Measurements from ENCODE around the gene AFG1L. TPM values are rescaled to one million over a fixed set of nuclear protein-coding genes. Genes with fewer than 3 reads are reported as not detected.
"Not testable (repeated sequence)": the region's sequence is repeated elsewhere in the genome, so short reads cannot be mapped to it uniquely, and the experiment has no call there.

Gene AFG1L
- total RNA-seq, 1 donor from 2014 or later = 5.2 TPM

- intact Hi-C loops (cut with micrococcal nuclease) = no loop called here
These were observed 7.5 kb upstream of the AFG1L start for GRCh38 chr6:108287373-108287772.

- intact Hi-C loops (cut with micrococcal nuclease) = no loop called here
These were observed 6.1 kb upstream of the AFG1L start for GRCh38 chr6:108288742-108289141.

GRCh38 chr6:108291091-108291490, 3.8 kb upstream of the AFG1L start:
- intact Hi-C loops (cut with micrococcal nuclease) = loop anchor here (5.0 to 10.0 kb wide), 2 partner anchors 334 to 1766 kb away; partner anchors contain the start of gene SEC63

DNA sequence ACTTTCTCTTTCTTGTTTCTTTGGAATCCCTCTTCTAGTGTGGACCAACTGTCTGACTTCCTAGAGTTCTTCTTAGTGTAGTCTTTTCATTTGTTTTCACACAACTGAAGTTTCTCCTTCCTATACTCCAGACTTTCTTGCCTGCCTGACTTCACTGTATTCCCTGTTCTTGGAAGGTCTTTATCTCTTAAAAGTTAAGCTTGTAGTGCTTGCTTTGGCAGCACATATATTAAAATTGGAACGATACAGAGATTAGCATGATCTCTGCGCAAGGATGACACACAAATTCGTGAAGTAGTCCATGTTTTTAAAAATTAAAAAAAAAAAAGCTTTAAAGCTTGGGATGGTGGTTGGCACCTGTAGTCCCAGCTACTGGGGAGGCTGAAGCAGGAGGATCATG, 2.3 kb upstream of the AFG1L start:
- intact Hi-C loops (cut with micrococcal nuclease) = loop anchor here (5.0 to 10.0 kb wide), 2 partner anchors 335 to 1768 kb away; partner anchors contain the start of gene SEC63

GRCh38 chr6:108293527-108294296, 1.1 kb upstream of the AFG1L start:
- intact Hi-C loops (cut with micrococcal nuclease) = loop anchor here (2.0 to 10.0 kb wide), 4 partner anchors 55 to 1769 kb away; partner anchors contain the start of genes CD164 and SEC63

- intact Hi-C loops (cut with micrococcal nuclease) = loop anchor here (2.0 to 10.0 kb wide), 4 partner anchors 54 to 1770 kb away; partner anchors contain the start of genes CD164 and SEC63
These were observed 542 bp upstream of the AFG1L start for GRCh38 chr6:108294297-108294726.

GRCh38 chr6:108295676-108296075, 822 bp downstream of the AFG1L start:
- intact Hi-C loops (cut with micrococcal nuclease) = loop anchor here (1.0 to 10.0 kb wide), 5 partner anchors 34 to 1771 kb away; partner anchors contain the start of genes CD164, OSTM1 and SNX3

DNA sequence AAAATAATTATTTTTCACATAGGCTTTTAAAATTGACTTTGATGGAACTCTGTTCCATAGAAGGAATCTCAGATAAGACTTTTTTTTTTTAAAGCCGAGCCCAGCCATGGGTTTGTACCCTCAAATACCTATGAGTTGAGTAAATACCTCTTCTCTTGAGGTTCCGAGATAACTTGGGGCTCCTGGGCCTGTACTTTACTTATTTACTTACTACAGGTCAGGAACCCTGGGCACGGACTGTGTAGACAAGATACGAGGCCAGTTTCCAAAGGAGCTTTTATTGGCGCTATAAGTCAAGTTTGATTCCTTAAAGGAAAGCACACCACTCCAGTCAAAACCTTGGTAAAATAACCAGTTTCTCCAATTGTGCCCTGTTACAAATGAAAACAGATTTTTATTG, 7.5 kb downstream of the AFG1L start:
- intact Hi-C loops (cut with micrococcal nuclease) = no loop called here

- intact Hi-C loops (cut with micrococcal nuclease) = no loop called here
These were observed 9.8 kb downstream of the AFG1L start for GRCh38 chr6:108304646-108305045.

DNA sequence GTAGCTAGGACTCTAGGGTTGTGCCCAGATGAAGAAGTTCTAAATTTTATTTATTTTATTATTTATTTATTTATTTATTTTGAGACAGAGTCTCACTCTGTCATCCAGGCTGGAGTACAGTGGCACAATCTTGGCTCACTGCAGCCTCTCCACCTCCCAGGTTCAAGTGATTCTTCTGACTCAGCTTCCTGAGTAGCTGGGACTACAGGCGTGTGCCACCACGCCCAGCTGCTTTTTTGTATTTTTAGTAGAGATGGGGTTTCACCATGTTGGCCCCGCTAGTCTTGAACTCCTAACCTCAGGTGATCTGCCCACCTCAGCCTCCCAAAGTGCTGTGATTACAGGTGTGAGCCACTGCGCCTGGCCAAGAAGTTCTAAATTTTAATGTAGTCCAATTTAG, 13.8 kb downstream of the AFG1L start:
- intact Hi-C loops (cut with micrococcal nuclease) = not testable (repeated sequence)

GRCh38 chr6:108309844-108310243, 15.0 kb downstream of the AFG1L start:
- intact Hi-C loops (cut with micrococcal nuclease) = no loop called here

GRCh38 chr6:108312605-108313004, 17.8 kb downstream of the AFG1L start:
- intact Hi-C loops (cut with micrococcal nuclease) = no loop called here

GRCh38 chr6:108321253-108321747, 26.4 kb downstream of the AFG1L start:
- intact Hi-C loops (cut with micrococcal nuclease) = no loop called here

- intact Hi-C loops (cut with micrococcal nuclease) = no loop called here
These were observed 27.9 kb downstream of the AFG1L start for GRCh38 chr6:108322728-108323127.

- intact Hi-C loops (cut with micrococcal nuclease) = no loop called here
These were observed 29.0 kb downstream of the AFG1L start for GRCh38 chr6:108323710-108324466.

DNA sequence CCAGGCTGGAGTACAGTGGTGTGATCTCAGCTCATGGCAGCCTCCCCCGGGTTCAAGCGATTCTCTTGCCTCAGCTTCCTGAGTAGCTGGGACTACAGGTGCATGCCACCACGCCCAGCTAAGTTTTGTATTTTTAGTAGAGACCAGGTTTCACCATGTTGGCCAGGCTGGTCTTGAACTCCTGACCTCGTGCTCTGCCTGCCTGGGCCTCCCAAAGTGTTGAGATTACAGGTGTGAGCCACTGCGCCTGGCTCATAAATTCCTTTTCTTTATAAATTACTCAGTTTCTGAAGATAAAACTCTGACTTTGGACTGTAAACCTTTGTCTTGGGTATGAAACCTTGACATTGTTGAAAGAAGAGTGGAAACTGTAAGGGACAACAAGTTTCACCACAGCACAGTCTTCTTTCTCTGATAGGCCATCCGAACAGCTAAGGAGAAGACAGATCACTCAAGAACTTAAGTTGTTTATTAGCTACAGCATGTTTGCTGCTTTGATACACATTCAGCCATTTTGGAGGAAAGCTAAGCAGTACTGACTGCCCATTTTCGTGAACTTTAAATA, 35.4 kb downstream of the AFG1L start:
- intact Hi-C loops (cut with micrococcal nuclease) = not testable (repeated sequence)

DNA sequence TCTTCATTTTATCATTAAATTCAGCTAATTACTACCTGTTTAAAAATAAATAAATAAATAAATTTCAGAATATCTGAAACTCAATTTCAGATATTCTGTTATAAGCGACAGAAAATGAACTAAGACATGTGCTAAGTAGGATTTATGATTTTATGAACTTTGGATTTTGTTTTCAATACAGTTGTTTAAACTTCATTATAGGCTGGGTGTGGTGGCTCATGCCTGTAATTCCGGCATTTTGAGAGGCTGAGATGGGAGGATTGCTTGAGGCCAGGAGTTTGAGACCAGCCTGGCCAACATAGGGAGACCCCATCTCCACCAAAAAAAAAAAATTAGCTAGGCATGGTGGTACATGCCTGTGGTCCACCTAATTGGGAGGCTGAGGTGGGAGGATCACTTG, 36.0 kb downstream of the AFG1L start:
- intact Hi-C loops (cut with micrococcal nuclease) = no loop called here

DNA sequence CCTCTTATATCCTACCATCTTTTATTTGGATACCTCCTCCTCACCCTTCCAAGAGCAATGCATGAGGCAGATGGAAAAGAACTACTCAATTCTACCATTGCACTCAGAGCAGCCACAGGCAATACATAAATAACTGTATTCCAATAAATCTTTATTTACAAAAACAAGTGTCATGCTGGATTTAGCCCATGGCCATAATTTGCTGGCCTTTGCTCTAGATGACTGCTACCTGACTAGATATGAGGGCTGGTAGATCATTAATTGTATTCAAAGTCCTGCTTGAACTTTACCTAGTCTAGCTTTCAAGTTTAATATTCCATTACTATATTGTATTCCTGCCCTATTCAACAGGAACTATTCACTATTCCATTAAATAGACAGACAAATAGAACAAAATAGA, 37.1 kb downstream of the AFG1L start:
- intact Hi-C loops (cut with micrococcal nuclease) = no loop called here

- intact Hi-C loops (cut with micrococcal nuclease) = no loop called here
These were observed 42.1 kb downstream of the AFG1L start for GRCh38 chr6:108336971-108337370.

- intact Hi-C loops (cut with micrococcal nuclease) = no loop called here
These were observed 42.9 kb downstream of the AFG1L start for GRCh38 chr6:108337721-108338120.

- intact Hi-C loops (cut with micrococcal nuclease) = no loop called here
These were observed 46.5 kb downstream of the AFG1L start for GRCh38 chr6:108341372-108341771.

DNA sequence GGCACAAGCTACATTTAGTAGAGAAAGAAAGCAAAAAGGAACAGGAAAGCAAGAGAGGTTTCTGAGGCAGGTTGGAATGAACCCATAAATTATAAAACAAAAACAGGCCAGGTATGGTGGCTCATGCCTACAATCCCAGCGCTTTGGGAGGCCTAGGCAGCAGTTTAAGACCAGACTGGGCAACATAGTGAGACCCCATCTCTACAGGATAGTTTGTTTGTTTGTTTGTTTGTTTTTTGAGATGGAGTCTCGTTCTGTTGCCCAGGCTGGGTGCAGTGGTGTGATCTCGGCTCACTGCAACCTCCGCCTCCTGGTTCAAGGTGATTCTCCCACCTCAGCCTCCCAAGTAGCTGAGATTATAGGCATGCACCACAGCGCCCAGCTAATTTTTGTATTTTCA, 49.0 kb downstream of the AFG1L start:
- intact Hi-C loops (cut with micrococcal nuclease) = no loop called here

Measured in T-helper 2 cell treated with Interferon-gamma antibody and Interleukin-4, amounts not matched to agents 100 ng/mL and 5 ng/mL, for 36 hours (primary cell).